IPS-NIHi7 (cell line): ENCODE results near the gene MMP7.
A peak's percentile ranks its signal among the peaks of the same experiment; 100 is the strongest.

Experiments used
- DNase-seq: peaks from one replicate; pipeline ENCODE4 v3.0.0; 2012; ENCODE audit warnings: mixed read lengths; ENCODE audit errors: extremely low spot score

The MMP7 gene

GRCh38 chr11:102495161-102496042, 35.1 kb downstream of the MMP7 start:
- DNase-seq = peak; percentile 73

GRCh38 chr11:102494216-102494615, 36.3 kb downstream of the MMP7 start:
- DNase-seq = no peak

GRCh38 chr11:102493524-102493923, 37.0 kb downstream of the MMP7 start:
- DNase-seq = no peak

- DNase-seq = no peak
Observed at GRCh38 chr11:102491969-102492368, 38.6 kb downstream of the MMP7 start.

GRCh38 chr11:102489186-102490145, 41.1 kb downstream of the MMP7 start:
- DNase-seq = no peak

- no peak for DNase-seq
Observed at GRCh38 chr11:102488208-102488607, 42.3 kb downstream of the MMP7 start.

GRCh38 chr11:102487214-102487613, 43.3 kb downstream of the MMP7 start:
- DNase-seq = no peak

GRCh38 chr11:102486584-102486983, 44.0 kb downstream of the MMP7 start:
- no peak for DNase-seq

- DNase-seq = no peak
Observed at GRCh38 chr11:102485095-102485722, 45.3 kb downstream of the MMP7 start.

- no peak for DNase-seq
Observed at GRCh38 chr11:102482433-102482832, 48.1 kb downstream of the MMP7 start.

- DNase-seq = no peak
Observed at GRCh38 chr11:102479733-102480132, 50.8 kb downstream of the MMP7 start.

GRCh38 chr11:102478673-102479299, 51.8 kb downstream of the MMP7 start:
- DNase-seq = no peak

GRCh38 chr11:102476812-102477211, 53.7 kb downstream of the MMP7 start:
- no peak for DNase-seq

- no peak for DNase-seq
Observed at GRCh38 chr11:102476069-102476468, 54.5 kb downstream of the MMP7 start.

GRCh38 chr11:102473543-102473942, 57.0 kb downstream of the MMP7 start:
- DNase-seq = no peak

GRCh38 chr11:102472127-102472526, 58.4 kb downstream of the MMP7 start:
- no peak for DNase-seq

- no peak for DNase-seq
Observed at GRCh38 chr11:102471474-102471873, 59.1 kb downstream of the MMP7 start.
